Lower leg skin (tissue), 4 donors: ENCODE measurements around the gene PAH. TPM values are rescaled to one million over a fixed set of nuclear protein-coding genes. Genes with fewer than 3 reads are reported as not detected.
A peak's percentile ranks its signal among the peaks of the same experiment; 100 is the strongest.

Experiments used
- DNase-seq, 2 donors: peaks; one replicate each; pipeline ENCODE4 v3.0.0-alpha.2; 2019; ENCODE audit warnings: low spot score in 2 of 2
- H3K4me3 ChIP-seq: fragments of 200-600 bp; sonication (generic); 2 replicates; pipeline ENCODE4 v1.5.1; 2017; ENCODE audit warnings: mild to moderate bottlenecking, low read depth; ENCODE audit not compliant: poor library complexity, severe bottlenecking
- CTCF ChIP-seq, 3 donors: fragments of 450-650 bp; IDR thresholded peaks; one replicate each; pipeline ENCODE4 v1.5.1; 2016; ENCODE audit warnings: antibody characterized with exemption in 3 of 3, mild to moderate bottlenecking in 3 of 3, moderate library complexity in 2 of 3
- POLR2A ChIP-seq, 2 donors: fragments of 450-650 bp; IDR thresholded peaks; one replicate each; pipeline ENCODE4 v1.6.1; 2016 to 2017; ENCODE audit warnings: antibody characterized with exemption in 2 of 2, mild to moderate bottlenecking in 1 of 2, moderate library complexity in 1 of 2
- WGBS, 2 donors: methylation state at CpG; one replicate each; pipeline ENCODE4 v1.1.5; 2018; 5-methylcytosine and 5-hydroxymethylcytosine counted together
- intact Hi-C: fragments of 100-400 bp; cut with DNase I; formaldehyde crosslinking; loops from one replicate; pipeline ENCODE4 v1.15.0; 2023; ENCODE audit warnings: low total_unique reads
- total RNA-seq, 4 donors: library from RNA; depleted of rRNA; stranded (reverse); fragments of >200 nt; gene quantifications; one replicate each; pipeline ENCODE4 v1.1.0, GENCODE V29; 2016

The PAH gene
- total RNA-seq, 4 donors from 2014 or later: not detected

GRCh38 chr12:102874819-102875218, 42.2 kb downstream of the PAH start:
- intact Hi-C loops: no loop called here
- TF ChIP-seq POLR2A (IDR thresholded peaks at IDR 0.05) (no peak), CTCF (IDR thresholded peaks at IDR 0.05) (no peak)
- WGBS, 2 donors: 54 to 63% methylated on average over 9 of the region's 9 CpGs
- no peak overlapping the region for H3K4me3 ChIP-seq
- peak in 1 of 2 donors; percentile 51 for DNase-seq

DNA sequence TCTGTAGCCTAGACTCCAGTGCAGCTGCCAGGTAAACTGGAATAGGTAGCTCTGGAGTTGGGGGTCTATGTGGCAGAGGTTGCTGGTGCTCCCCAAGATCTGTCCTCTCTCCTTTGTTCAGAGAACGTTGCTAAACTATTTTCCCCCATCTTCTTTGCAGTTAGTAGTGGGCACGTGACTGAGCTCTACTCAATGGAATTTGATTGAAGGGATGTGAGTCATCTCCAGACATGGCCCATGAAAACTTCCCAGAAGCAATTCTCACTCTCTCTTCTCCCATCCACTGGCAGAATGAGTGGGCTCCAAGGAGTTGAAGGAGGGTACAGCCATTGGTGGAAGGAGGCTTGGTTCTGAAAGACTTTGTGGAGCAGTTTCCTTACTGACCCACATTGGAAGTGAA, 44.0 kb downstream of the PAH start:
- no peak overlapping the region for H3K4me3 ChIP-seq
- intact Hi-C loops: no loop called here
- no peak for DNase-seq
- no peak for TF ChIP-seq CTCF (IDR thresholded peaks at IDR 0.05)
- no peak for TF ChIP-seq POLR2A (IDR thresholded peaks at IDR 0.05)
- 62 to 87% methylated on average over 2 of the region's 2 CpGs for WGBS, 2 donors

GRCh38 chr12:102871014-102871413, 46.0 kb downstream of the PAH start:
- no peak for TF ChIP-seq CTCF (IDR thresholded peaks at IDR 0.05)
- intact Hi-C loops: no loop called here
- no peak overlapping the region for H3K4me3 ChIP-seq
- no peak for DNase-seq
- WGBS, 2 donors: 56 to 58% methylated on average over 2 of the region's 2 CpGs

- 25 to 36% methylated on average over 3 of the region's 3 CpGs for WGBS, 2 donors
- DNase-seq: no peak
- TF ChIP-seq CTCF (IDR thresholded peaks at IDR 0.05): no peak
- no peak for TF ChIP-seq POLR2A (IDR thresholded peaks at IDR 0.05)
- H3K4me3 ChIP-seq: no peak overlapping the region
- intact Hi-C loops: no loop called here
Observed at GRCh38 chr12:102869571-102869970, 47.5 kb downstream of the PAH start.

DNA sequence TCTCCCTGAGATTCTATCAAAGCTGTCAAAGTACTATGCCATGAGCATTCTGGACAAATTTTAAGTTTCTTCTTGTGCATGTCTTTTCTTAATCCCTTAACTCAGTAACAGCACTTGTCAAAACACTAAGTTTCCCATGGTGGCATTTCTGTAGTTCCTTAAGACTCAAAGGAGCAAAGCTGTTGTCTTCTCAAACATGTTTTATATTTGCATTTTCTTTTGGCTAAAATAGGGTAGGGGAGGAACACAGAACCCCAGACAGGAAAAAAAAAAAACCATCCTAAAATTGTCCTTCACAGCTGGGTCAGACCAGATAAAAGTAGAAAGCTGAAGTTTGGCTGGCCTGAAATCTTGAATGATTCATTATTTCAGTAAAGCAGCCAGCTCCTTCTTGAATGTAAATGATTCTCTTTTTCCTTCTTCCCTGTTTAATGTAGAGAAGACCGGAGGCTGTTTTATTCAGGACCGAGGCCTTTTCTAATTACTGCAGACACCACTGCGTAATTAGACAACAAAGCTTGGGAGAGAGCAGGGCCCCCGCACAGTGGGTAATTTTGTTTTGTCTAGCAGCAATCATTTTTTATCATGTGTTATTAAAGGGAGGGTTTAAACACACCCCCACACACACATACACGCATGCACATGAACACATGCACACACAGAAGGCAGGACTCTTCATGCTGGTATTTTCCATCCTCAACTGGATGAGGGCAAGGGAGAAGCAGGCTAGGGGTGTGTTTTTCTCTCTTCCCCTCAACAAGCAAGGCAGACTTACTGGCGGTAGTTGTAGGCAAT, 51.0 kb downstream of the PAH start:
- TF ChIP-seq POLR2A (IDR thresholded peaks at IDR 0.05): no peak
- TF ChIP-seq CTCF (IDR thresholded peaks at IDR 0.05): no peak
- 76 to 83% methylated on average over 6 of the region's 6 CpGs for WGBS, 2 donors
- intact Hi-C loops: no loop called here
- no peak overlapping the region for H3K4me3 ChIP-seq
- DNase-seq: no peak

DNA sequence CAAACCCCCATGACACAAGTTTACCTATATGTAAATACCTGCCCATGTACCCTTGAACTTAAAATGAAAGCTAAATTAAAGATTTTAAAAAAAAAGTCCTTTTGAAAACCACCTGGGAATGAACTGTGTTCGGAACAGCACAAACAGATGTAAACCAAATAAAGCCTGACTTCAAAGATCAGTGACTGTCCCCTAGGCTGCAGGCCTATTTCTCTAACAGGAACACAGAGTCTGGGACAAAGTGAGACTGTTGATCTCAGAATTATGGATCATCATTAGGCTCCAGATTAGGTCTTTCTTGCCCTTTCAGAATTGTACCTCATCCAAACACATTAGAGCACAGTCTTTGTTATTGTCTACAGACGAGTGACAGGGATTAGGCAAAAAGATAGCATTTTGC, 54.6 kb downstream of the PAH start:
- H3K4me3 ChIP-seq: no peak overlapping the region
- no peak for DNase-seq
- 76 to 80% methylated on average over 2 of the region's 2 CpGs for WGBS, 2 donors
- TF ChIP-seq POLR2A (IDR thresholded peaks at IDR 0.05) (no peak), CTCF (IDR thresholded peaks at IDR 0.05) (no peak)
- intact Hi-C loops: no loop called here
